Urothelium cell line (cell line): ENCODE results near the gene SH2D3A.

Experiments
- DNase-seq: peaks from one replicate; pipeline ENCODE4 v3.0.0; 2011; ENCODE audit warnings: low spot score, mixed read lengths
- FAIRE-seq: peaks from 2 replicates; lab custom pipeline; 2011; peaks lifted over from hg19 to GRCh38; lab: Jason Lieb, UNC

Gene SH2D3A

GRCh38 chr19:6738787-6739389, 28.3 kb downstream of the SH2D3A start:
- DNase-seq, result no peak
- FAIRE-seq, result no peak

- no peak for FAIRE-seq
- no peak for DNase-seq
These were observed 29.1 kb downstream of the SH2D3A start for GRCh38 chr19:6737873-6738786.

- no peak for FAIRE-seq
- DNase-seq, result peak; percentile 95
These were observed 29.9 kb downstream of the SH2D3A start, which contains the start of gene GPR108 for GRCh38 chr19:6737284-6737872. Gene GPR108 (minus strand): TSS chr19:6737580. CDS start chr19:6737576, 4 bp downstream.

GRCh38 chr19:6736917-6737283, 30.3 kb downstream of the SH2D3A start:
- FAIRE-seq, result no peak
- DNase-seq, result peak; percentile 84

GRCh38 chr19:6736169-6736916, 30.9 kb downstream of the SH2D3A start:
- peak; percentile 67 for DNase-seq
- FAIRE-seq, result no peak

GRCh38 chr19:6735181-6735911, 31.9 kb downstream of the SH2D3A start:
- DNase-seq (no peak), FAIRE-seq (no peak)

GRCh38 chr19:6734096-6734696, 33.0 kb downstream of the SH2D3A start:
- no peak for DNase-seq
- FAIRE-seq, result no peak

GRCh38 chr19:6733338-6734095, 33.7 kb downstream of the SH2D3A start:
- FAIRE-seq, result no peak
- no peak for DNase-seq

- no peak for DNase-seq
- no peak for FAIRE-seq
These were observed 34.4 kb downstream of the SH2D3A start for GRCh38 chr19:6732803-6733337.

- FAIRE-seq (no peak), DNase-seq (no peak)
These were observed 35.4 kb downstream of the SH2D3A start for GRCh38 chr19:6731822-6732221.

- FAIRE-seq (no peak), DNase-seq (no peak)
These were observed 36.1 kb downstream of the SH2D3A start for GRCh38 chr19:6730941-6731670.

GRCh38 chr19:6730153-6730804, 37.0 kb downstream of the SH2D3A start:
- DNase-seq (no peak), FAIRE-seq (no peak)

GRCh38 chr19:6729573-6730152, 37.6 kb downstream of the SH2D3A start:
- no peak for FAIRE-seq
- DNase-seq, result no peak

- FAIRE-seq (no peak), DNase-seq (no peak)
These were observed 38.9 kb downstream of the SH2D3A start for GRCh38 chr19:6728346-6728745.

- FAIRE-seq, result no peak
These were observed 41.6 kb downstream of the SH2D3A start for GRCh38 chr19:6725513-6726231.

GRCh38 chr19:6724631-6725492, 42.4 kb downstream of the SH2D3A start:
- FAIRE-seq (no peak), DNase-seq (no peak)

More at GRCh38 chr19:6725513-6726231, 41.6 kb downstream of the SH2D3A start:
- DNase-seq, result no peak
